Breast epithelium (tissue), 3 donors: ENCODE measurements around the gene MGAT5.

Experiments used
- CTCF ChIP-seq, 3 donors: fragments of 450-650 bp; IDR thresholded peaks; one replicate each; pipeline ENCODE4 v1.5.1; 2016 to 2017; ENCODE audit warnings: antibody characterized with exemption in 3 of 3, mild to moderate bottlenecking in 3 of 3, moderate library complexity in 3 of 3
- POLR2A ChIP-seq: fragments of 450-650 bp; IDR thresholded peaks from one replicate; pipeline ENCODE4 v1.6.1; 2016; ENCODE audit warnings: antibody characterized with exemption, mild to moderate bottlenecking, moderate library complexity

GRCh38 chr2:134240061-134240460 lies 13.8 kb upstream of the MGAT5 start:
- TF ChIP-seq POLR2A (no peak), CTCF (IDR thresholded peaks at IDR 0.05) (no peak)
